IMR-90 (cell line): ENCODE measurements around the gene ASB7. TPM values are rescaled to one million over a fixed set of nuclear protein-coding genes. Genes with fewer than 3 reads are reported as not detected.

ENCODE experiments used
- ATAC-seq: fragments of 200-7000 bp; cut with Tn5 transposase; 2 replicates; pipeline ENCODE4 v1.9.1; 2020; ENCODE audit warnings: low read depth, mild to moderate bottlenecking, moderate library complexity
- BruUV-seq: library from RNA; stranded (reverse); fragments of 400-500 nt; replicated peaks from 2 replicates; lab custom pipeline; 2021; lab: Mats Ljungman, UMichigan
- CTCF ChIA-PET: fragments of 300-600 bp; formaldehyde crosslinking; extraction: SDS; loops from one replicate; lab custom pipeline; 2021; ENCODE audit warnings: antibody characterized with exemption; lab: Yijun Ruan, JAX
- POLR2A ChIA-PET: fragments of 300-600 bp; sonication (Branson Sonifier 250); formaldehyde crosslinking; loops from one replicate; lab custom pipeline; 2022; ENCODE audit warnings: antibody characterized with exemption; ENCODE audit not compliant: unreplicated experiment; lab: Charles Lee
- DNase-seq: peaks from one replicate; pipeline ENCODE4 v3.0.0; 2013
- H2AFZ ChIP-seq: replicated peaks from 2 replicates; pipeline ENCODE3; 2013; ENCODE audit warnings: low read length, mild to moderate bottlenecking; ENCODE audit not compliant: poor library complexity
- H2AK5ac ChIP-seq: 2 replicates; pipeline ENCODE4 v1.6.1; 2013; ENCODE audit warnings: low read depth, low read length, inconsistent platforms
- H2AK9ac ChIP-seq: replicated peaks from 2 replicates; pipeline ENCODE3; 2013; ENCODE audit warnings: mild to moderate bottlenecking, low read depth, low read length, moderate library complexity; ENCODE audit not compliant: poor library complexity
- H2BK120ac ChIP-seq: 2 replicates; pipeline ENCODE4 v1.6.1; 2013; ENCODE audit warnings: low read depth, low read length, inconsistent platforms
- H2BK15ac ChIP-seq: 3 replicates; pipeline ENCODE4 v1.6.1; 2013; ENCODE audit warnings: low read depth, low read length, inconsistent platforms
- H2BK20ac ChIP-seq: 2 replicates; pipeline ENCODE4 v1.6.1; 2013; ENCODE audit warnings: low read depth, mild to moderate bottlenecking, inconsistent platforms, low read length, moderate library complexity
- H2BK5ac ChIP-seq: 2 replicates; pipeline ENCODE4 v1.6.1; 2013; ENCODE audit warnings: mild to moderate bottlenecking, low read depth, low read length, inconsistent platforms; ENCODE audit not compliant: poor library complexity, severe bottlenecking
- H3K14ac ChIP-seq: replicated peaks from 2 replicates; pipeline ENCODE4 v1.6.1; 2013; ENCODE audit warnings: low read depth, low read length, inconsistent platforms
- H3K18ac ChIP-seq: 2 replicates; pipeline ENCODE4 v1.6.1; 2013; ENCODE audit warnings: low read depth, low read length, control low read depth
- H3K23ac ChIP-seq: 2 replicates; pipeline ENCODE4 v1.6.1; 2013; ENCODE audit warnings: low read depth, low read length, inconsistent platforms
- H3K27ac ChIP-seq: 2 replicates; pipeline ENCODE4 v1.5.1; 2013; ENCODE audit warnings: mild to moderate bottlenecking, control low read depth, low read length; ENCODE audit not compliant: insufficient read depth
- H3K27me3 ChIP-seq: 2 replicates; pipeline ENCODE4 v1.6.1; 2013; ENCODE audit warnings: low read length; ENCODE audit not compliant: control insufficient read depth, insufficient read depth
- H3K36me3 ChIP-seq: 2 replicates; pipeline ENCODE4 v1.6.1; 2013; ENCODE audit warnings: low read length, mixed read lengths; ENCODE audit not compliant: control insufficient read depth, insufficient read depth
- H3K4ac ChIP-seq: 2 replicates; pipeline ENCODE4 v1.6.1; 2013; ENCODE audit warnings: low read depth, low read length, inconsistent platforms
- H3K4me1 ChIP-seq: 2 replicates; pipeline ENCODE4 v1.6.1; 2013; ENCODE audit warnings: low read length, mixed read lengths; ENCODE audit not compliant: control insufficient read depth, insufficient read depth
- H3K4me2 ChIP-seq: 2 replicates; pipeline ENCODE4 v1.6.1; 2013; ENCODE audit warnings: low read depth, mild to moderate bottlenecking, control low read depth, low read length, moderate library complexity
- H3K4me3 ChIP-seq: 2 replicates; pipeline ENCODE4 v1.5.1; 2013; ENCODE audit warnings: low read depth, mild to moderate bottlenecking, control low read depth, low read length, moderate library complexity; ENCODE audit not compliant: insufficient read depth
- H3K56ac ChIP-seq: 2 replicates; pipeline ENCODE4 v1.6.1; 2013; ENCODE audit warnings: low read length, inconsistent platforms; ENCODE audit not compliant: insufficient read depth; ENCODE audit errors: extremely low read depth
- H3K79me1 ChIP-seq, 2 experiments: 2 replicates each; pipeline ENCODE4 v1.6.1; 2013; ENCODE audit warnings: low read length in 2 of 2, inconsistent platforms in 1 of 2, low read depth in 1 of 2
- H3K9ac ChIP-seq: 2 replicates; pipeline ENCODE4 v1.6.1; 2013; ENCODE audit warnings: low read depth, low read length, control low read depth
- H3K9me1 ChIP-seq: 2 replicates; pipeline ENCODE4 v1.6.1; 2013; ENCODE audit warnings: low read length, inconsistent platforms; ENCODE audit not compliant: insufficient read depth
- H3K9me3 ChIP-seq: 2 replicates; pipeline ENCODE4 v1.6.1; 2013; ENCODE audit warnings: low read length; ENCODE audit not compliant: control insufficient read depth, insufficient read depth
- H4K20me1 ChIP-seq: 2 replicates; pipeline ENCODE4 v1.6.1; 2013; ENCODE audit warnings: low read length, inconsistent platforms; ENCODE audit not compliant: insufficient read depth
- H4K5ac ChIP-seq: 2 replicates; pipeline ENCODE4 v1.6.1; 2013; ENCODE audit warnings: mild to moderate bottlenecking, low read depth, low read length, control low read depth
- H4K8ac ChIP-seq, 2 experiments: 2 replicates each; pipeline ENCODE4 v1.6.1; 2013; ENCODE audit warnings: low read depth in 2 of 2, low read length in 2 of 2, control low read depth in 1 of 2, inconsistent platforms in 1 of 2
- H4K91ac ChIP-seq: 2 replicates; pipeline ENCODE4 v1.6.1; 2013; ENCODE audit warnings: low read depth, low read length, inconsistent platforms; ENCODE audit not compliant: insufficient read depth
- CHD1 ChIP-seq: IDR thresholded peaks from 2 replicates; pipeline ENCODE4 v1.6.1; 2012; ENCODE audit warnings: low read depth, low read length, improper control_type of control experiment
- ELK1 ChIP-seq: fragments of 150-350 bp; IDR thresholded peaks from 2 replicates; pipeline ENCODE4 v1.6.1; 2016; ENCODE audit warnings: low read depth, mild to moderate bottlenecking, low read length, moderate library complexity, borderline replicate concordance
- MAFK ChIP-seq: IDR thresholded peaks from 2 replicates; pipeline ENCODE4 v1.6.1; 2012; ENCODE audit warnings: low read depth, low read length, improper control_type of control experiment
- MAZ ChIP-seq: IDR thresholded peaks from 2 replicates; pipeline ENCODE4 v1.6.1; 2012; ENCODE audit warnings: low read depth, mild to moderate bottlenecking, low read length, improper control_type of control experiment, moderate library complexity, borderline replicate concordance
- MXI1 ChIP-seq: IDR thresholded peaks from 2 replicates; pipeline ENCODE4 v1.6.1; 2012; ENCODE audit warnings: low read depth, mild to moderate bottlenecking, low read length, moderate library complexity, borderline replicate concordance
- NFE2L2 ChIP-seq: fragments of 150-350 bp; IDR thresholded peaks from 2 replicates; pipeline ENCODE4 v1.6.1; 2016; ENCODE audit warnings: low read depth, mild to moderate bottlenecking, low read length
- SMC3 ChIP-seq: fragments of 150-350 bp; IDR thresholded peaks from 2 replicates; pipeline ENCODE4 v1.6.1; 2016; ENCODE audit warnings: low read depth, mild to moderate bottlenecking, antibody characterized with exemption, low read length, moderate library complexity
- dilution Hi-C: fragments of 300-500 bp; cut with HindIII; formaldehyde crosslinking; loops from one replicate; pipeline ENCODE4 v1.14.3; 2018; ENCODE audit warnings: low sequenced_read_pairs; ENCODE audit not compliant: unreplicated experiment
- in situ Hi-C: fragments of 300-500 bp; cut with MboI; formaldehyde crosslinking; loops from 3 replicates; pipeline ENCODE4 v1.14.3; 2019; ENCODE audit warnings: low sequenced_read_pairs, inconsistent platforms, mixed read lengths
- intact Hi-C: fragments of 100-400 bp; cut with micrococcal nuclease; formaldehyde crosslinking; loops from 2 replicates; pipeline ENCODE4 v1.10.0; 2022
- polyA plus RNA-seq, 3 experiments: library from polyadenylated mRNA; depleted of rRNA; stranded (reverse); fragments of >200 nt; gene quantifications; 2 replicates each; pipeline ENCODE4 v1.2.3, GENCODE V29; 2012; ENCODE audit warnings: low replicate concordance in 1 of 3
- total RNA-seq: library from RNA; depleted of rRNA; stranded (reverse); fragments of >200 nt; gene quantifications from 2 replicates; pipeline ENCODE4 v1.2.3, GENCODE V29; 2012
- TF ChIP-seq, protein P1 (sequence below): fragments of 150-350 bp; IDR thresholded peaks from 2 replicates; pipeline ENCODE4 v1.6.1; 2017; ENCODE audit warnings: mild to moderate bottlenecking, antibody characterized with exemption, low read length, low read depth

Gene ASB7
- total and polyA plus RNA-seq, 2 of the 4 experiments (the other 2 are of a cell fraction): 7.7 to 16.7 TPM

GRCh38 chr15:100690795-100691158, 88.4 kb downstream of the ASB7 start:
- H3K56ac ChIP-seq: no peak overlapping the region
- no peak overlapping the region for H3K4ac ChIP-seq
- POLR2A ChIA-PET: interaction anchor here (0.5 kb wide), 1 partner anchor 546 kb away, joined by 17 read pairs; no protein-coding TSS in a partner anchor
- intact Hi-C loops: loop anchor here (5.0 kb wide), 1 partner anchor 67 kb away; no protein-coding TSS in a partner anchor
- no peak overlapping the region for H2BK5ac ChIP-seq
- H3K9me3 ChIP-seq: no peaks in the 10 kb centered on the region
- H2AK9ac ChIP-seq: no peak overlapping the region
- no peak overlapping the region for H4K8ac ChIP-seq
- in situ Hi-C loops: no loop called here
- H3K9ac ChIP-seq: no peak overlapping the region
- dilution Hi-C loops: no loop called here
- no peak overlapping the region for H3K4me2 ChIP-seq
- no peak overlapping the region for H2BK15ac ChIP-seq
- peaks cover 18% of the 10 kb centered on the region for H3K4me1 ChIP-seq
- H2AFZ ChIP-seq: no peak overlapping the region
- no peaks in the 10 kb centered on the region for H3K36me3 ChIP-seq
- H3K23ac ChIP-seq: no peak overlapping the region
- H3K18ac ChIP-seq: no peak overlapping the region
- H2BK20ac ChIP-seq: no peak overlapping the region
- H3K9me1 ChIP-seq: peaks cover 34% of the 10 kb centered on the region
- no peak overlapping the region for H3K27ac ChIP-seq
- no peak overlapping the region for H3K4me3 ChIP-seq
- no peak for DNase-seq
- TF ChIP-seq MXI1 (no peak), MAFK (no peak), SMC3 (no peak), MAZ (no peak), NFE2L2 (no peak), ELK1 (no peak), CHD1 (no peak)
- TF ChIP-seq, protein P1, sequence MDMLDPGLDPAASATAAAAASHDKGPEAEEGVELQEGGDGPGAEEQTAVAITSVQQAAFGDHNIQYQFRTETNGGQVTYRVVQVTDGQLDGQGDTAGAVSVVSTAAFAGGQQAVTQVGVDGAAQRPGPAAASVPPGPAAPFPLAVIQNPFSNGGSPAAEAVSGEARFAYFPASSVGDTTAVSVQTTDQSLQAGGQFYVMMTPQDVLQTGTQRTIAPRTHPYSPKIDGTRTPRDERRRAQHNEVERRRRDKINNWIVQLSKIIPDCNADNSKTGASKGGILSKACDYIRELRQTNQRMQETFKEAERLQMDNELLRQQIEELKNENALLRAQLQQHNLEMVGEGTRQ: no peak
- 0 out of 2 replicates have a peak overlapping the region, but pooled peaks have one; percentile 2 for H4K91ac ChIP-seq
- no peaks in the 10 kb centered on the region for H3K27me3 ChIP-seq
- H3K14ac ChIP-seq: no peak overlapping the region
- ATAC-seq: no peak
- H4K5ac ChIP-seq: no peak overlapping the region
- no peaks in the 10 kb centered on the region for H4K20me1 ChIP-seq
- CTCF ChIA-PET: interaction anchor here (1.3 kb wide), 1 partner anchor 19 kb away, joined by 4 read pairs; no protein-coding TSS in a partner anchor
- no peaks in the 10 kb centered on the region for H3K79me1 ChIP-seq
- no TSS peak for BruUV-seq
- H2AK5ac ChIP-seq: no peak overlapping the region
- no peak overlapping the region for H2BK120ac ChIP-seq
